ENCODE results near the gene CA10. TPM values are rescaled to one million over a fixed set of nuclear protein-coding genes. Genes with fewer than 3 reads are reported as not detected.

CA10 gene
- total RNA-seq, 1 experiment from 2014 or later, result 0.46 TPM

DNA sequence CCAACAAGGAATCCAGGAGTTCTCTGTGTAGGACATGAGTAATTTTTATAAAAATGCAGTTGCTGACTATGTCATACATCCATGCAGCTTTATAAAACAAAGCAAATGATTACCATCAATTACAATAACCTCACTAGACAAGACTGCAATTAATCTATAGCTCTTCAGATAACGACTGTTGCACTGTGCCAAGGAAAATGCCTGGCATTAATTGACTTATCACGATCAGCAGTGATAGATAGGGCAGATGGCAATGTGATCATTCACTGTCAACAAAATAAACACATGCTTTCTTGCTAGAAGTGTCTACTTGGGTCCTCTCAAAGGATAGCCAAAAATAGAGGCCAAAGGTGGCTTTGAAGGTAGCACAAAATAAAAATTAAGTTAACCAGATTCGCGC, 415.0 kb downstream of the CA10 start:
- H3K56ac ChIP-seq (ENCODE audit: insufficient read length, low read depth, low read length), result no peak overlapping the region
- H3K79me1 ChIP-seq (ENCODE audit: insufficient read depth, low read depth, low read length, poor library complexity, severe bottlenecking), result no peaks in the 10 kb centered on the region
- no peak overlapping the region for H3K14ac ChIP-seq (ENCODE audit: insufficient read depth, low read length)
- no peaks in the 10 kb centered on the region for H3K23me2 ChIP-seq (ENCODE audit: insufficient read length, low read depth, low read length, poor library complexity, severe bottlenecking)
- H3K27me3 ChIP-seq (ENCODE audit: insufficient read depth, low read length), result no peaks in the 10 kb centered on the region
- no peak for TF ChIP-seq CTCF (conservative IDR thresholded peaks at IDR 0.05)
- no peak overlapping the region for H3K23ac ChIP-seq (ENCODE audit: insufficient read length, low read depth, low read length)
- H3K79me2 ChIP-seq (ENCODE audit: insufficient read depth, low read length), result no peaks in the 10 kb centered on the region
- no peak overlapping the region for H4K91ac ChIP-seq (ENCODE audit: insufficient read length, low read depth, low read length)
- H2AK5ac ChIP-seq (ENCODE audit: insufficient read length, low read length), result no peak overlapping the region
- H4K20me1 ChIP-seq (ENCODE audit: control insufficient read depth, insufficient read depth, insufficient read length), result no peaks in the 10 kb centered on the region
- H3T11ph ChIP-seq (ENCODE audit: low read length), result no peak overlapping the region
- WGBS (ENCODE audit: extremely low coverage, insufficient read length, low lambda C conversion rate), result no CpG with 5 or more reads among the region's 4 CpGs
- Mint-ChIP-seq H3K27ac (no peak overlapping the region), H3K36me3 (ENCODE audit: insufficient read depth in 1 of 3, low read depth in 3 of 3) (no peaks in the 10 kb centered on the region), H3K4me3 (no peak overlapping the region), H3K27me3 (ENCODE audit: low read depth) (no peaks in the 10 kb centered on the region), H3K9me3 (no peaks in the 10 kb centered on the region), H3K4me1 (peaks cover 30 to 45% of the 10 kb centered on the region in 2 experiments)
- no peak overlapping the region for H3K18ac ChIP-seq (ENCODE audit: insufficient read length, low read depth, low read length)
- peaks cover 7% of the 10 kb centered on the region; the same call in 1 of the 2 replicates for H3K4me1 ChIP-seq (ENCODE audit: insufficient read depth, low read length)
- H3K9me3 ChIP-seq (ENCODE audit: control insufficient read depth, low read depth, low read length), result no peaks in the 10 kb centered on the region
- H2BK5ac ChIP-seq (ENCODE audit: insufficient read length, low read length), result no peak overlapping the region
- no peak overlapping the region for H2BK120ac ChIP-seq (ENCODE audit: low read depth, low read length, poor library complexity, severe bottlenecking)
- H3K27ac ChIP-seq (ENCODE audit: insufficient read length, low read depth, low read length), result no peak overlapping the region
- no peak overlapping the region for H2AFZ ChIP-seq (ENCODE audit: low read length)
- H3K4ac ChIP-seq (ENCODE audit: low read depth, low read length), result no peak overlapping the region
- H2BK15ac ChIP-seq (ENCODE audit: low read depth, low read length), result no peak overlapping the region
- no peak overlapping the region for H4K5ac ChIP-seq (ENCODE audit: insufficient read length, low read depth, low read length)
- no peak for DNase-seq
- H2BK12ac ChIP-seq (ENCODE audit: insufficient read length, low read depth, low read length), result no peak overlapping the region
- no peak overlapping the region for H2BK20ac ChIP-seq (ENCODE audit: low read depth, low read length, poor library complexity, severe bottlenecking)
- no peak overlapping the region for H4K8ac ChIP-seq (replicated peaks; ENCODE audit: insufficient read length, low read depth, low read length)
- no peak overlapping the region for H3K9ac ChIP-seq (ENCODE audit: extremely low read depth, insufficient read length, low read length)
- no peak overlapping the region for H3K4me2 ChIP-seq (ENCODE audit: insufficient read depth, insufficient read length, low read length)

Measured in H9 (cell line).